Right atrium auricular region (tissue), 2 donors: ENCODE results near the gene ZNF275. TPM values are rescaled to one million over a fixed set of nuclear protein-coding genes. Genes with fewer than 3 reads are reported as not detected.

Experiments
- DNase-seq: peaks from one replicate; pipeline ENCODE4 v3.0.0-alpha.2; 2019; ENCODE audit warnings: low spot score
- H3K27ac ChIP-seq, 2 donors: fragments of 200-600 bp; sonication (generic); 1 replicate in 1 of 2; 2 replicates in 1 of 2; pipeline ENCODE4 v1.5.1; 2016 to 2019
- H3K27me3 ChIP-seq, 2 donors: fragments of 200-600 bp; sonication (generic); one replicate each; pipeline versions ENCODE4 v1.5.1 to v1.6.0; 2017 to 2019
- H3K36me3 ChIP-seq: fragments of 200-600 bp; sonication (generic); one replicate; pipeline ENCODE4 v1.5.1; 2016
- H3K4me1 ChIP-seq, 2 donors: fragments of 200-600 bp; sonication (generic); one replicate each; pipeline versions ENCODE4 v1.5.1 to v1.6.0; 2017 to 2019
- H3K4me3 ChIP-seq, 2 donors: fragments of 200-600 bp; sonication (generic); 1 replicate in 1 of 2; 2 replicates in 1 of 2; pipeline ENCODE4 v1.5.1; 2017 to 2019; ENCODE audit warnings: mild to moderate bottlenecking in 1 of 2, moderate library complexity in 1 of 2
- H3K9me3 ChIP-seq, 2 donors: fragments of 200-600 bp; sonication (generic); one replicate each; pipeline ENCODE4 v1.5.1; 2019
- total RNA-seq, 2 donors: library from RNA; depleted of rRNA; stranded (reverse); fragments of >200 nt; gene quantifications; one replicate each; pipeline ENCODE4 v1.1.0, GENCODE V29; 2016
- TF ChIP-seq, protein P1 (sequence below), 2 donors: fragments of 200-600 bp; sonication (generic); IDR thresholded peaks; one replicate each; pipeline ENCODE4 v1.5.1; 2019; ENCODE audit warnings: antibody characterized with exemption in 2 of 2

The ZNF275 gene
- total RNA-seq, 2 donors from 2014 or later: 5.9 to 7.2 TPM

DNA sequence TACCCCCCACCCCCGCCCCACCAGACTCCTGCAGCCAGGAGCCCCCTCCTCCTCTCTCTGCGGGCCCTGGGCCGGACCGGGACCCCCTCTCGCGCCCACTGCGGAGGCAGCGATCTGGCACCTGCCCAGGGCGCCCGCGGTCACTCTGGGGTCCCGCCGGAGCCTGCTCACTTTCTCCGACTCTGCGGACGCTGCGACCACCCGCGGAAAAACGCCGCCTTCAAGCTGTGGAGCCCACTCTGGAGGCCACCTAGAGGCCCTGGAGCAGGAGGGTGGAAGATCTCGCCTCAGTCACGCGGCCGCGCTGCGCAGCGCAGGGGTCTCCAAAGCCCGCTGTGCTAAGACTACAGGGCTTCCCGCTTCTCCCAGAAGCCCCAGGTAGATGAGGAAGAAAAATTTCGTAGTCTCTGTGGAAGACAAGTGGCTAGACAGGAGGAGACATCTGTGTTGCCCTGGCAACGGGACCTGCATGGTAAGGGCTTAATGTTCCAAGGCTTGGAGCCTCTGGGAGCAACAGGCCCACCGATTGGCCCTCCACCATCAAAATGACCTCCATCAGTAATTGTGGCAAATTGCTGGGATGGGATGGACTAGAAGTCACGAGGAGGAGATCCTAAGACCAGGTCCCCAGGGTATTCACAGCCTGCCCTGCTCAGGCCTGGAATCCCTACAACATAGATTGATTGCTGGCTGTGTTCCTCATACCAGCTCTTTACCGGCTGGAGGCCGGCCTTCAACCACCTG, 12.4 kb upstream of the ZNF275 start, which contains the start of gene PNMA6F:
TSS of gene PNMA6F (minus strand) at position 387 of the 744 bp plus-strand sequence. CDS start 1,093 bp downstream, outside the sequence.
- Histone ChIP-seq H3K27me3 (no peaks in the 10 kb centered on the region), H3K4me3 (no peak within 1 kb of the TSS), H3K4me1 (no peaks in the 10 kb centered on the region), H3K36me3 (no peaks in the 10 kb centered on the region), H3K27ac (no peak within 1 kb of the TSS), H3K9me3 (peaks cover 0 to 18% of the 10 kb centered on the region in 2 donors)
- TF ChIP-seq, protein P1, sequence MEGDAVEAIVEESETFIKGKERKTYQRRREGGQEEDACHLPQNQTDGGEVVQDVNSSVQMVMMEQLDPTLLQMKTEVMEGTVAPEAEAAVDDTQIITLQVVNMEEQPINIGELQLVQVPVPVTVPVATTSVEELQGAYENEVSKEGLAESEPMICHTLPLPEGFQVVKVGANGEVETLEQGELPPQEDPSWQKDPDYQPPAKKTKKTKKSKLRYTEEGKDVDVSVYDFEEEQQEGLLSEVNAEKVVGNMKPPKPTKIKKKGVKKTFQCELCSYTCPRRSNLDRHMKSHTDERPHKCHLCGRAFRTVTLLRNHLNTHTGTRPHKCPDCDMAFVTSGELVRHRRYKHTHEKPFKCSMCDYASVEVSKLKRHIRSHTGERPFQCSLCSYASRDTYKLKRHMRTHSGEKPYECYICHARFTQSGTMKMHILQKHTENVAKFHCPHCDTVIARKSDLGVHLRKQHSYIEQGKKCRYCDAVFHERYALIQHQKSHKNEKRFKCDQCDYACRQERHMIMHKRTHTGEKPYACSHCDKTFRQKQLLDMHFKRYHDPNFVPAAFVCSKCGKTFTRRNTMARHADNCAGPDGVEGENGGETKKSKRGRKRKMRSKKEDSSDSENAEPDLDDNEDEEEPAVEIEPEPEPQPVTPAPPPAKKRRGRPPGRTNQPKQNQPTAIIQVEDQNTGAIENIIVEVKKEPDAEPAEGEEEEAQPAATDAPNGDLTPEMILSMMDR (IDR thresholded peaks at IDR 0.05): no peak
- DNase-seq: peak; percentile 44

DNA sequence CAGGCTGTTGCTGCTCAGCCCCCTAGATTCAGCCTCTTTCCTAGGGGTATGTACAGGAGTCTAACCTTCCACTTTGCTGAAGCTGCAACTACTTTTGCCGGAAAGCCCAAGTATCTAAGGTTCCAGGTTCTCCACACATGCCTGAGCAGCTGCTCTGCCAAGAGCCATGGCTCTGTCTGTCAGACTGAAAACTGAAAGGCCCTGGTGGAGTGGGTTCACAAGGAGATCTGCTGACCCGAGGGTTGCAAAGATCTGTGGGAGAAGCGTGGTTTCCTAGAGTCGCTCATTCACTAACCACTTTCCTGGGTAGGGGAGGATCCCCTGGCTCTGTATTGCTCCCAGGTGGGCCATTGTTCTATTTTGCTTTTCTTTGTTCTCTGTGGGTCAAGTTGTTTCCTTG, 6.4 kb upstream of the ZNF275 start:
- H3K27me3 ChIP-seq: no peaks in the 10 kb centered on the region
- TF ChIP-seq, protein P1 (IDR thresholded peaks at IDR 0.05): no peak
- no peak overlapping the region for H3K4me3 ChIP-seq
- H3K36me3 ChIP-seq: no peaks in the 10 kb centered on the region
- no peak overlapping the region for H3K27ac ChIP-seq
- DNase-seq: peak; percentile 26
- peaks cover 0 to 18% of the 10 kb centered on the region in 2 donors for H3K9me3 ChIP-seq
- no peaks in the 10 kb centered on the region for H3K4me1 ChIP-seq

DNA sequence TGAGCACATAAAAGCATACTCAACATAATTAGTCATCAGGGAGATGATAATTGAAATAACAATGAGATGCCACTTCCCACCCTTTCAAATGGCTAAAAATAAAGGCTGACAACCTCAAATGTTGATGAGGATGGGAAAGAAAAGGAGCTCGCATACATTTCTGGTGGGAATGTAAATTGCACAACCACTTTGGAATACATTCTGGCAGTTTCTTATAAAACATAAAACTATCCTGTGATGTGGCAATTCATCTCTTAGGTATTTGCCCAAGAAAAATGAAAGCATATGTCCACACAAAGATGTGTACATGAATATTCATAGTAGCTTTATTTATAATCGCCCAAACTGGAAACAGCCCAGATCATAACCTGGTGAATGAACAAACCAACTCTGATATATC, 687 bp upstream of the ZNF275 start:
- DNase-seq: no peak
- H3K4me1 ChIP-seq: peaks cover 0 to 5% of the 10 kb centered on the region in 2 donors
- H3K36me3 ChIP-seq: no peaks in the 10 kb centered on the region
- peak overlapping the region in 1 of 2 donors; percentile 69 for H3K4me3 ChIP-seq
- TF ChIP-seq, protein P1 (IDR thresholded peaks at IDR 0.05): no peak
- no peak overlapping the region for H3K27ac ChIP-seq
- no peaks in the 10 kb centered on the region for H3K9me3 ChIP-seq
- H3K27me3 ChIP-seq: no peaks in the 10 kb centered on the region

DNA sequence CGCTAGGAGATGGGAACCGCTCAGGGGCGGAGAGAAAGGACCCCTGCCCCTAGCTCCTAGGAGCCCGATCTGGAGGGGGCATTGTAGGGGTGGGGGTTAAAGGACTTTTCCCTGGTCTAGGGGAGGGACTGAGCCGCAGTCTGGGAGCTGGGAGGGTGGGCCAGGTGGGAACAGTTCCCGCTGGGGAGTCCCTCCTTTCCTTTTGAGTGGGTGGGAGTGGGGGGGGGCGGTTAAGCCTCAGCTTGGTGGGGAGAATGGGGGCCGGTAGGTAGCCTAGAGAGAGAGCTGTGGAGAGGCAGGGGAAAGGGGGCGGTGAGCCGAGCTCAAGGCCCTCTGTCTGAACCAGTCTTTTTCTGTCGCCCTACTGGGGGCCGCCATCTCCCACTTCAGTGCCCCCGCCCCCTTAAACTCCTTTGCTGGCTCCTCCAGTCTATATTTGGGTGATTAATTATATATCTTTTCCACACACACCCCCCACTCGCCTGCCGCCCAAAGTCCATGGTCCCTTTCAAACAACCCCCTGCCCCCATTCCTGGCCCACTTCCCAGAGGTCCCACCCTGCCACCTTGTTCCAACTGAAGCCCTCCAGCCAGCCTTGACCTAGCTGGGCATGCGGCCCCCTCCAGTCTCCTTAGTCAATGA, 822 bp downstream of the ZNF275 start:
- Histone ChIP-seq H3K4me1 (peaks cover 0 to 5% of the 10 kb centered on the region in 2 donors), H3K36me3 (no peaks in the 10 kb centered on the region), H3K27ac (peak overlapping the region in 1 of 2 donors; percentile 35), H3K4me3 (peak overlapping the region; percentile 65 to 69), H3K9me3 (no peaks in the 10 kb centered on the region), H3K27me3 (no peaks in the 10 kb centered on the region)
- DNase-seq: peak; percentile 11
- TF ChIP-seq, protein P1 (IDR thresholded peaks at IDR 0.05): no peak

DNA sequence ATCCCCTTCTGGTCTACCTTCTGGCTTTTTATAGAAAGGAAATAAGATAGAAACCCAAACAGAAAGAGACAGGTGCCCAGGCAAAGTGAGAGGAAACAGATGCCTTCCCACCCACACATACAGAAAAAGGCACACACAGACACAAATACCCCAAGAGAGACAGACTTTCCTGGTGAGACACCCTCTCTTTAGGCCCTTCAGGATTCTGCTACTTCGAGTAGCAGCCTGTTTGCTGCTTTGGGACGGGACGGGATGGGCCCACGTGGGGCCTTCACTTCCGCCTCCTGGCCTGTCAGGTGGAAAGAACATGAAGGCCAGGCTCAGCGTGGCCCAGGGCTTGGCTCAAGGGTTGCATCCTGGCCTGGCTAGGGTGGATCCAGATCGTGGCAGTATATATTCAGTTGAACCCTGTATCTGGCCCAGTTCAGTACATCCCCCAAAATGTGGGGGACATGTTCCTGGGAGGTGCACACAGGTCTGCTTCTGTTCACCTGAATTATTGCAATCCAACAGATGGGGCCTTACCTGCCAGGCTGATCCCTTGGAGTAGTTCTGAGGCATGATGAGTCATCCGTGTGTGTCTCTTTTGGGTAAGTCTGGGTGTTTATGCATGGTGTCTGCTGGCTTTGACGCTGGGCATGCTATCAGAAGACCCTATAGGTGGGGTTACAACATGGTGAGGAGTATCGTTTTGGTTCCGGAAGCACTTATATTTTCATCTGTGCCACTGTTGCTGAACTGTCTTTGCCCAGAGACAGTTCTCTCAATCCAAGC, 2.4 kb downstream of the ZNF275 start:
- H3K4me1 ChIP-seq: peaks cover 0 to 5% of the 10 kb centered on the region in 2 donors
- no peaks in the 10 kb centered on the region for H3K36me3 ChIP-seq
- no peak overlapping the region for H3K4me3 ChIP-seq
- H3K27me3 ChIP-seq: no peaks in the 10 kb centered on the region
- TF ChIP-seq, protein P1 (IDR thresholded peaks at IDR 0.05): no peak
- no peak overlapping the region for H3K27ac ChIP-seq
- peak; percentile 16 for DNase-seq
- peaks cover 0 to 5% of the 10 kb centered on the region in 2 donors for H3K9me3 ChIP-seq
